NCI-H748 treated with DMSO at 0.1 percent for 48 hours (cell line): ENCODE results near the gene USP1.

Experiments
- DNase-seq: peaks from one replicate; lab custom pipeline; 2025; lab: John Stamatoyannopoulos, UW

Gene USP1, protein sequence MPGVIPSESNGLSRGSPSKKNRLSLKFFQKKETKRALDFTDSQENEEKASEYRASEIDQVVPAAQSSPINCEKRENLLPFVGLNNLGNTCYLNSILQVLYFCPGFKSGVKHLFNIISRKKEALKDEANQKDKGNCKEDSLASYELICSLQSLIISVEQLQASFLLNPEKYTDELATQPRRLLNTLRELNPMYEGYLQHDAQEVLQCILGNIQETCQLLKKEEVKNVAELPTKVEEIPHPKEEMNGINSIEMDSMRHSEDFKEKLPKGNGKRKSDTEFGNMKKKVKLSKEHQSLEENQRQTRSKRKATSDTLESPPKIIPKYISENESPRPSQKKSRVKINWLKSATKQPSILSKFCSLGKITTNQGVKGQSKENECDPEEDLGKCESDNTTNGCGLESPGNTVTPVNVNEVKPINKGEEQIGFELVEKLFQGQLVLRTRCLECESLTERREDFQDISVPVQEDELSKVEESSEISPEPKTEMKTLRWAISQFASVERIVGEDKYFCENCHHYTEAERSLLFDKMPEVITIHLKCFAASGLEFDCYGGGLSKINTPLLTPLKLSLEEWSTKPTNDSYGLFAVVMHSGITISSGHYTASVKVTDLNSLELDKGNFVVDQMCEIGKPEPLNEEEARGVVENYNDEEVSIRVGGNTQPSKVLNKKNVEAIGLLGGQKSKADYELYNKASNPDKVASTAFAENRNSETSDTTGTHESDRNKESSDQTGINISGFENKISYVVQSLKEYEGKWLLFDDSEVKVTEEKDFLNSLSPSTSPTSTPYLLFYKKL

DNA sequence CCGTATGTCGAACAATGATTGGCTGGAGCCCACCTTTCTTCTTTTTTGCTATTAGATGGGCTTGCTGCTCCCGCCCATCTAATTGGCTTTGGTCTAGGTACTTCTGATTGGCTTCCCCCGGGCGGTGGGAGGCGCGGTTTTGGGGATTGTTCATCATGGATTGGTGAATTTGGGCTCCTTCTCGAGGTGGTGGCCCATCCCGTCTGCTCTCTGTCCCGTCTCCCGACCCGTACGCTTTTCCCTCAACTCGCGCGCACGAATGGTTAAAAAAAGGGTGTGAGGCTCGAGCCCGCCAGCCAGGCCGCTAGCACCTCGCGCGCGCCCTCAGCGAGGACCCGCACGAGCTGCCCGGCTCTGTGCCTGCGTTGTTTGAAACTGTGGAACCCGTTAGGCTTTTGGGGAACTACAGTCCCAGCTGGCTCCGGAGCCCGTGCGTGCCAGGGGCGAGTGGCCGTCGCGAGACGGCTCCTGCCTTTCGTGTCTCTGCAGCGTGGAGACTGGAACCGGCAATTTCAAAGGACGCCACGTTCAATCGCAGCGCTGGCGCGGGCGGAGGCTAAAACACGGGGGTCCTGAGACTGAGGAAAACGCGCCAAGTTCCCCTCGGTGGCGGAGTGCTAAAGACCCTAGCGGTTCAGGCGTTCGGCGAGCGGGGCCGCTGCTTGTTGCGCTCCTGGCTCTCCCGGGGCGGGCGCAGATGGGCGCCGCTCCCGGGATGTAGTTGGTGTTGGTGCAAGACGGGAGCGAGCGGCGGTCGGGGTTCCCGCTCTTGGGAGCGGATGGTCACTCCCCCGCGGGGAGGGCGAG, at the start of gene USP1:
TSS of gene USP1 (plus strand) at position 584 of the 807 bp plus-strand sequence. CDS start 2,819 bp downstream, outside the sequence.
- DNase-seq, result peak; percentile 99

DNA sequence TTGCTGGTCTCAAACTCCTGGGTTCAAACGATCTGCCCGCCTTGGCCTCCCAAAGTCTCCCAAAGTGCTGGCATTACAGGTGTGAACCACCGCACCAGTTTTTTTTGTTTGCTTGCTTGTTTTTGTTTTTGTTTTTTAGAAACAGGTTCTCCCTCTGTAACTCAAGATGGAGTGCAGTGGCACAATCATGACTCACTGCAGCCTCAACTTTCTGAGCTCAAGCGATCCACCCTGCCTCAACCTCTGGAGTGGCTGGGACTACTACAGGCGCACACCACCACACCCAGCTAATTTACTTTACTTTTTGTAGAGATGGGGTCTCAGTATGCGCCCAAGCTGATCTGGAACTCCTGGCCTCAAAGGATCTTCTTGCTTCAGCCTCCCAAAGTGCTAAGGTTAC, 47.3 kb upstream of the USP1 start:
- no peak for DNase-seq

DNA sequence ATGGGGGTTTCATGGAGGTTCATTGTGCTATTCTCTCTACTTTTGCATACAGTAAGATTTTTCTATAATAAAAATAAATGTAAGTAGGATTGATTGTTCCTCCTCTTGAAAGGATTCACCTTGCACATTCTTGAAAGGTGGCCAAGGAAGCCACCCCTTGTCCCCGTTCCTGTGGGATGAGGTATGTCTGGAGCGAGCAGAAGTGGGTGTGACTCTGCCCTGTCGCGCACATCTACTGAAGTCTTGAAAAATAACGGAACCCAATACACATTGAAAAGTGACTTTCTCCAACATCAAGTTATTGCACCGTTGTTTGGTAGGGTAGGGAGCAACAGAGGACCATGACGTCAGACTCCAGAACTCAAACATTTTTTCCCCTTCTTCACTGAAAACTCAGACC, 46.8 kb upstream of the USP1 start:
- no peak for DNase-seq

DNA sequence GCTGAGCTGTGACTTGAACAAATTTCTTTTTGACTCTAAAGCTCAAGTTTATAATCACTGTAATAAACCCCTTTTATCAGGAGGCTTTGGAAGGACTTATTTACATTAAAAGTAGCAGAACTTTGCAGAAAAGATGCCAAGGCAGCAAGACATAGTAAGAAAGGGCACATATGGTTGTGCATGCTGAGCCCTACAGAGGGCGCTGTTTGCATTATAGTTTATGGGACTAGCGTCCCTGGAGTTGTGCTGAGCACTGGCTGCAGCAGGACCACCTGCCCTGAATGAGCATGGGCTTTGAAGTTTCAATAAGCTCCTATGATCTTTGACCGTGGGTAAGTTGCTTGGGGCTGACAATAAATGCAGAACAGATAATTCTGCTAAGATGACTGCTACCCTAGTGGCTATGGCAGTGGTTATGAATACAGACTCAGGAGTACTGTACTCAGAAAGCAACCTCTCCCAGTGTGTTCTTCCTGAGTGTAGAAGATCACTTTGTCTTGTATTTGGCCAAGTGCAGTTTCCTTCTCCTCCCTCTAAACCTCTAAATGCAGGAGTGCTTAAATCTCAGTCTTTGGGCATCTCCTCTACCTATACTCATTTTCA, 45.4 kb upstream of the USP1 start:
- peak; percentile 22 for DNase-seq

DNA sequence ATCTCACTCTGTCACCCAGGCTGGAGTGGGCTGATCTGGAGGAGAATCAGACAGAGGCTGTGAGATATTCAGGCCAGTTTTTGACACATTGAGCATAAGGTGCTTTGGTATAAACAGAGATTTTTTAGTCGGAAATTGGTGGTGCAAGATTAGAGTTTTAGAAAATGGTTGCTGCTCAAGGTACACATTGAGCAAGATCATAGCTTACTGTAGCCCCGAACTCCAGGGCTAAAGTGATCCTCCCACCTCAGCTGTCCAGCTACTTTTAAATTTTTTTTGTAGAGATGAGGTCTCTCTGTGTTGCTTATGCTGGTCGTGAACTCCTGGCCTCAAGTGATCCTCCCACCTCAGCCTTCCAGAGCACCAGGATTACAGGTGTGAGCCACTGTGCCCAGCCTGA, 43.9 kb upstream of the USP1 start:
- no peak for DNase-seq

DNA sequence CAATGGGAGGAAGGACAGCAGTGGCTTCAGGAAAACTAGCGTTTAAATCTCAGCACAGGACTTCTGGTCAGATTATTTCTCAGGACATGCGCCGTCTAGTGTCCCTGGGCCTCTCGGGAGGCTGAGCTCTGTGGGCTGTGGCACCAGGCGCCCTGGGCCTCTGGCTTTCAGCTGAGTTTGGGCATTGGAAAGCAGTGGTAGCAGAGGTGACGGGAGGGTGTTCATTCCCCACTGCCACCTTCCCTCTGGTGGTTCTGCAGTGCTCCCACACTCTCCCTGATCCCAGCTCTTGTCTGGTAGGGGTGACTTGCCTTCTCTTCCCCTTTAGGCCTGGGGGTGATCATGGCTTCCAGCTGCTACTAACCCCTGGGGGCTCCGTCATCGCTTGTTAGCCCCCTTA, 42.2 kb upstream of the USP1 start:
- DNase-seq, result no peak

DNA sequence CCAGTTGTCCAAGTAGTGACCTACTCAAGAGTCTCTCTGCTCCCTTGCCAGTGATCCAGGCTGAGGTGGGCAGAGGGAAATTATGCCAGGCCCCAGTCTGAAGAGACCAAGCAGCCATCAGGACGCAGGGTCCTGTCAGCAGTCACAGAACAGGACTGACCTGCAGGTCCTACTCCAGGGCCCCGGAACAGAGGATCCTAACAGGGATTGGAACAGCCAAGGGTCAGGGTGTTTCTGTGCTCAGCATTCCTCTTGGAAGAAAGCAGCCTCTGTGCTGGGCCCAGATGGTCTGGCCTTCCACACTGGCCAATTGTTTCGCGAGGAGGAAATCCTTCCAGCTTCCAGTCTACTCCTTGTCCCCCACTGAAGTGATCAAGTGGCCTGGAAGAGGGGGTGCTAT, 41.6 kb upstream of the USP1 start:
- no peak for DNase-seq

DNA sequence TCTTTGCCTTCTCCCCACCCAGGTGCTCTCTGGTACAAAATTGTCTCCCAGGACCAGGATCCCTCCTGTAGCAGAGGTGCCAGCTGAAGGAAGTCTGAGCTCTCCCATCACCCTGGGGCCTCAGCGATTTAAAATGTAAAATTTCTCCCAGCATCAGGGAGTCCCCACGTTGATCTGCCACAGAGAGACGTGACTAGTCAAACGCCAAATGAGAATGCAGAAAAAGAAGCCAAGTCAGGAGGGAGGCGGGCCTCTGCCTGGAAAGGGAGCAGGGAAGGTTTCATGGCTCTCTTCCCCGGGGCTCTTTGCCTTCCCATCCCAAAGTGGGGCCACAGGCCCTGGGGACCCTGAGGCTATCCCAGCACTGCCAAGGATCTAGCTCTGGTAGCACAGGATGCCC, 40.0 kb upstream of the USP1 start:
- DNase-seq, result no peak

DNA sequence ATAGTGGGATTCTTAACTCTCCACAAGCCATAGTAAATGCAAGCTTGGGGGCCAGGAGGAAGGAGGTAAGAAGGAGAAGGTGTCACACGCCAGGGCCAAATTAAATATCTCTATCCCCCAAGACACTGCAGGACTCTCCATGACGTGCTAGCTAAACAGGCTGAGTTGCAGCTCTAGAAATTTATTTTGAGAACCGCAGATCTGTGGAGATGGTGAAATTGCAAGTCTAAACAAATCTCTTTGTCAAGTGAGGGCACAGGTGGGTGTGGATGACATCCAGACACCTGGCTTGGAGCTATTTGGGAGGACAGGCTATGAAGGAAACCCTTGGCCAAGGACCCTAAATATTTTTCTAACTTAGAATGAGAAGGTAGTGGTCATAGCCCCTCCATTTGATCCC, 39.5 kb upstream of the USP1 start:
- no peak for DNase-seq

DNA sequence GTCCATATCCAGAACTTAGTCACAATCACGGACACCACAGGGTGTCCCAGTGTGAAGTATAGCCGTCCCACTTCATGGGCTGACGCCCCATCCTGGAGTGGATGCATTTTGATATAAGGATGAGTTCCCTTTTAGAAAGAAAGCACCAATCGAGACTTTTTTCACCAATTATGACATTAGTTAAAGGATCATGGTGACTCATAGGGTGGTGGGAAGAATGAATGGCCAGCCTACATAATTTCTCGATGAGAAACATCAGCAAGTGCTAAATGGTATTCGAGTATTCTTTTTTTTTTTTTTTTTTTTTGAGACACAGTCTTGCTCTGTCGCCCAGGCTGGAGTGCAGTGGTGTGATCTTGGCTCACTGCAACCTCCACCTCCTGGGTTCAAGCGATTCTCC, 38.5 kb upstream of the USP1 start:
- no peak for DNase-seq

DNA sequence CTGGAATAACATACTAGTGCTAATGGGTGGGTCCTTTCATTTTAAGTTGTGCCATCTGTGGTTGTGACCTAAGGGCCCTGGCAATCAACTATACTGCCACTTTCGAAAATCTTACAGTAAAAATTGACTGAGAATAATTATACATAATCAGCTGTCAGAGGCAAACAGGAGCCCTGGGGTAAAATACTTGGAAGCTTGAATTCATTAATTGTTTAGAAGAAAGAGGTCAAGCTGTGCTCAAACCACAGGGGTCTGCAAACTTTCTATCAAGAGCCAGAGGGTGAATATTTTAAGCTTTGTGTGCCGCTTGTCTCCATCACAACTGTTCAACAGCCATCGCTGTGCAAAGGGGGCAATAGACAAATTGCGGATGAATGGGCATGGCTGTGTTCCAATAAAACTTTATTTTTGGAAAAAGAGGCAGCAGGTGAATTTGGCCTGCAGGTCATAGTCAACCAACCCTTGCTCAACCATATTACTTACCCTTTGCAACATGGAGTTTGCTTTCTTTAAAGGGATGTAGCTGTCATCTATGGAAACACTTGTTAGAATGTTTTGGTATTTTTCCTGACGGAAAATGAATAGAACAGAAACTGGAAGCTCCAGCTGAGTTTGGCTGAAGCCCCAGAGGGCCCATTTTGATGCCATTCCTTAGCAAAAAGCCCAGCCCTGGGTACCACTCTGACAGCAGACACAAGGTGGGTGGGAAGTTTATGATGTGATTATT, 35.7 kb upstream of the USP1 start:
- DNase-seq, result peak; percentile 71

DNA sequence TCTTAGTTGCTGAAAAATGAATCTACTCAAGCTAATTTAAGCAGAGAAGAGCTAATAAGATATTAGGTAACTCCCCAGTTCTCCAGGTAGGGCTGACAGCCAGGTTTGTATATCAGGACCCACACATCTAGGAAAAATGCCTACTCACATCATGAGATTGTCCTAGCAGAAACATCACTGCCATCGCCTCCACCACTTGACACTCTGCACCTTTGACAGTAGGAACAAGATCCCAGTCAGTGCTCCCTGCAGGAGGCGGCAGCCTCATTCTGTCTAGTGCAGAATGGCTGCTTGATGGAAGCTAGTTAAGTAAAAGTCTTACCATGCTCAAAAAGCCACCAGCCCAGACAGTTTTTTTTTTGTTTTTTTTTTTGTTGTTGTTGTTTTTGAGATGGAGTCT, 31.6 kb upstream of the USP1 start:
- no peak for DNase-seq

DNA sequence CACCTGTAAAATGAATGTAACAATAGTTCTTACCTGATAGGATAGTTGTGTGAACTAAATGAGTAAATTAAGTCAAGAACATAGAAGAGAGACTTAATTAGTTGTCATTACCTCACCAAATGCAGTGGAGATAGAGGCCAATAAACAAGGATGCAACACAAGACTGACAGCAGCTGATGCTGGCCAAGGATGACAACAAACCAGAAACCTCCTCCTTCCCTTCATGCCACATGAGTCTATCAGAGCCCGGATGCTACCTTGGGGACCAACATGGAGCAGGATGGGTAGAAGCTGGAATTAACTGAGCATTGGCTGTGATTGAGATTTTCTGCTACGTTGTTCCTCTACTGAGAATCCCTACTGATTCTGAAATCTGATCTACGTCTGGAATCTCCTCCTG, 30.3 kb upstream of the USP1 start:
- DNase-seq, result no peak

DNA sequence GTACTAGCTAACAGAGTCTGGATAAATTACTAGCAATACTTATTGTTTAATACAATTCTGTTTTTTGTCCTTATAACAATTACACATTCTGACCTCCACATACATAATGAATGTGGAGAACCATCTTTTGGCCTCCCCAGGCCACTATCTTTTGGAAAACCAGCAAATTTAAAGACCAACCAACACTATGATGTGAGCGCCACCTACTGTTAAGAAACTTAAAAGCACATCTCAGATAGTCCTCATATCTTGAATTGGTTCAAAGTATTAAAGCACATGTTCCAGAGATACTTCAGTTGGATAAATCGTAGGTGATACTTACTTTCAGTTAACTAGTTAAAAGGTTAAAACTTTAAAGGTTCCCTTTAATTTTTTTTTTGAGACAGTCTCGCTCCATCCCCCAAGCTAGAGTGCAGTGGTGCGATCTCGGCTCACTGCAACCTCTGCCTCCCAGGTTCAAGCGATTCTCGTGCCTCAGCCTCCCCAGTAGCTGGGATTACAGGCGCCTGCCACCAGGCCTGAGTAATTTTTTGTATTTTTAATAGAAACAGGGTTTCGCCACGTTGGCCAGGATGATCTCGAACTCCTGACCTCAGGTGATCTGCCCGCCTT, 29.3 kb upstream of the USP1 start:
- peak; percentile 27 for DNase-seq

DNA sequence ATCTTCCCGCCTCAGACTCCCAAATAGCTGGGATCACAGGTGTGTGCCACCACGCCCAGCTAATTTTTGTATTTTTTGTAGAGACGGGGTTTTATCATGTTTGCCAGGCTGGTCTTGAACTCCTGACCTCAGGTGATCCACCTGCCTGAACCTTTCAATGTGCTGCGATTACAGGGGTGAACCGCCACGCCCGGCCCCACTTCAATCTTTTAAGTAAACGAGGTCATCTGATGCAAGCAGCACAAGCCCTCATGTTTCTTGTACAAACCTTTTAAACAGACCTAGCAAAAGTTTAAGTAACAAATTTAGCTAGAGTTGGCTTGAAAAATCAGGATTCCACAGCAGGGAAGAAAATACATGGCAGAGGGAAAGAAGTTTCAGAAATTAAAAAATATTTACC, 21.2 kb upstream of the USP1 start:
- no peak for DNase-seq

DNA sequence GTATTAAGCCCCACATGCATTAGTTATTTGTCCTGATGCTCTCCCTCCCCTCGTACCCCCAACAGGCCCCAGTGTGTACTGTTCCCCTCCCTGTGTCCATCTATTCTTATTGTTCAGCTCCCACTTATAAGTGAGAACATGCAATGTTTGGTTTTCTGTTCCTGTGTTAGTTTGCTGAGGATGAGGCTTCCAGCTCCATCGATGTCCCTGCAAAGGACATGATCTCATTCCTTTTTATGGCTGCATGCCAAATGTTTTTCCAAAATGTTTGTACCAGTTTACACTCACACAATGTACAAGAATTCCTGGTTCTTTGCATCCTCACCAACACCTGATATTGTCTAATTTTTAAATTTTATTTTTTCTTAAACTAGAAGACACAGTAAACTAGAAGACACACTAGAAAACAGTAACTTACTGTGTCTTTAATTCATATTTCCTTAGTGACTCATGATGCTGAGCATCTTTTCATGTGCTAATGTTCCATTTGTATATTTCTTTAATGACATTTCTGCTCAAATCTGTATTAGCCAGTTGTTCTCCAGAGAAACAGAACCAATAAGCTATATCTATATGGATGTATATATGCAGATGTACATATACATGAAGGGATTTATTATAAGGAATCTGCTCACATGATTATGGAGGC, 19.4 kb upstream of the USP1 start:
- DNase-seq, result no peak

DNA sequence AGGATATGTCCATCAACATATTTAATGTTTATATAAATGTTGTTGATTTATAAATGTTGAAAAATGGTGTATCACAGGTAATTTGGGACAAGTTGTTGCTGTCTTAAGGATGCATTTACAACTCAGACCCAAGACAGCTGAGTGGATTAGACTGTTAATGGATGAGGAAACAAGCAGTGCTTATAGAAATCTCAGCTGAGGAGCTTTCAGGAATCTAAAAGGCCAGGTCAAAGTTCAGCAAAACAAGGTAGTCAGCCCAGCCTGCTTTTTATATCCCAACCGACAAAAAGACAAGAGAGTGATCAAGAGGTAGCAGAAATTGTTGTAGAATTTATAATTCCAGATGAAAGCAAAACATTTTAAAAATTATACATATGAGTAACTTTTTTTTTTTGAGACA, 16.6 kb upstream of the USP1 start:
- DNase-seq, result no peak

DNA sequence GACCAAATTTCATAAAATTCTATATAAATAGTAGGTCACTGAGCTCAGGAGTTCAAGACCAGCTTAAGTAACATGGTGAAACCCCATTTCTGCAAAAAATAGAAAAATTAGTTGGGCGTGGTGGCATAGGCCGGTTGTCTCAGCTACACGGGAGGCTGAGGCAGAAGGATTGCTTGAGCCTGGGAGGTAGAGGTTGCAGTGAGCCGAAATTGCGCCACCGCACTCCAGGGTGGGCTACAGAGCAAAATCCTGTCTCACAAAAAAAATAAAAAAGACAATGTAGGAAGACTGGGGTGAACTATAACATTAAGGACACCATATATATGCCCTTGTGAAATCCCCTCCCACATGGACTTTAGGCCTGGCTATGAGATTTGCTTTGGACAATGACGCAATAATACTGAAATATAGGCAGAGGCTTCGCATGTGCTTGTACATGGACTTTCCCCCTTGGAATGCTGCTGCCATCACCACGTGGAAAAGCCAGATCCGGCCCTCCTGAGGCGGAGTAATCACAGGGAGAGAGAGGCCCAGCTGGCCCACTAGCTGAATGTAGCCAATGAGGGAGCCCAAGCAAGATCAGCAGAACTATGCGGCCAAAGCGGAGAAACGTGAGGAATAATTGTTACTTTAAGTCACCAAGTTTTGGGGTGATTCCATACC, 13.1 kb upstream of the USP1 start:
- no peak for DNase-seq

DNA sequence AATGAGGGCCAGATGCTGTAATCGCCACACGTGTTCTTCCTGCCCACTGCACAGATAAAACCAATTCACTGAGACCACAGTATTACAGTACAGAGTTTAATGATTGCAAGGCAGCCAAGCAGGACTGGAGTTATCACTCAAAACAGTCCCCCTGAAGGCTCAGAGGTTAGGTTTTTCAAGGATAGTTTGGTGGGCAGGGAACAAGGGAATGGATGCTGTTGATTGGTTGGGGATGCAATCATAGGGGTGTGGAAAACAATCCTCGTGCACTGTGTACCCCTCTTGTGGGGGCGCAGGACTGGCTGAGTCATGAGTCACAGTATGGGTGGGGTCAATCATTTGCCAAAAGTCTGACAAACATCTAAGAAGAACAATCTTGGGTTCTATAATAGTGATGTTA, 12.4 kb upstream of the USP1 start:
- DNase-seq, result no peak

DNA sequence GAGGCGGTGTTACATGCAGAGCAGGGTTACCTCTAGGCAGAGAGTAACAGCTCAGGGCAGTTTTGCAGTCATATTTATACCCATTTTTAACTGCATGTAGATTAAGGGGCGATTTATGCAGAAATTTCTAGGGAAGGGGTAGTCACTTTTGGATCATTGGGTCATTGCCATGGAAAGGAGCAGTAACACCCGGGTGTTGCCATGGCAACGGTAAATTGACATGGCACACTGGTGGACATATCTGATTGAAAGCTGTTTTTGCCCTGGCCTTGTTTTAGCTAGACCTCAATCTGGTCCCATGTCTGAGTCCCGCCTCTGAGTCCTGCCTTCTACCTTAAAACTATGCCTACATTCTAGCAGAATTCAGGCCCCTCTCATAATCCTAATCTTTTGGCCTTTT, 11.8 kb upstream of the USP1 start:
- DNase-seq, result no peak
